ENCODE data around the gene NDUFB5.

NDUFB5 gene

DNA sequence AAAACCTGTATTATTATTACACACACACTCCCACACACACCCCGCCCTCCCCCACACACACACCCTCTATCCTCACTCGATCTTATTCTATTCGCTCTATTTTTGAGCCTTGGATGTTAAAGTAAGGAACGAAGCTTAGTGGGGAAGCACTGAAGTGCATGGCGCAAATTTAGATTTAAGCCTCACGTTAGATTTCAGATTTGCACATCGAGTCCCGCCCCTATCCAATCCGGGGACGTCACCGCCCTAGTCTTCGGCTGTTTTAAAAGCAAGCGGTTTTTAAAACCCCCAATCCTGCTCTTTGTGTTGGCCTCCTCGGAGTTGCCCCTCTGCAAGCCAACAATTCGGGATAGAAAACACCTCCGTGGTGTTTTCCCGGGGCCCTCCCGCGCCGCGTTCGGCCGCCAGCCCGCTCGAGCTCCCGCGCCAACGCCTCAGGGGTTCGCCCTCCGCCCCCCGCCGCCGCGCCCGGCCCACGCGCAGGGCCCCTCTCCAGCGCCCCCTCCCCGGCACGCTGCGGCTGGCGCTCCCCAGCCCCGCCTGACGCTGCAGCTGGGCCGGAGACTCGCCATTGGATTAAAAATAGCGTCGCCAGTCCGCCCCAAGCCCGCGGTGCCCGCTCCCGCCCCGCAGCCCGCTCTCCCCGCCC, 48.0 kb downstream of the NDUFB5 start, which contains the start of gene USP13:
USP13 (plus strand) TSS at position 594 of the 649 bp plus-strand sequence. CDS start 186 bp downstream, outside the sequence.
- TF ChIP-seq, protein P1, sequence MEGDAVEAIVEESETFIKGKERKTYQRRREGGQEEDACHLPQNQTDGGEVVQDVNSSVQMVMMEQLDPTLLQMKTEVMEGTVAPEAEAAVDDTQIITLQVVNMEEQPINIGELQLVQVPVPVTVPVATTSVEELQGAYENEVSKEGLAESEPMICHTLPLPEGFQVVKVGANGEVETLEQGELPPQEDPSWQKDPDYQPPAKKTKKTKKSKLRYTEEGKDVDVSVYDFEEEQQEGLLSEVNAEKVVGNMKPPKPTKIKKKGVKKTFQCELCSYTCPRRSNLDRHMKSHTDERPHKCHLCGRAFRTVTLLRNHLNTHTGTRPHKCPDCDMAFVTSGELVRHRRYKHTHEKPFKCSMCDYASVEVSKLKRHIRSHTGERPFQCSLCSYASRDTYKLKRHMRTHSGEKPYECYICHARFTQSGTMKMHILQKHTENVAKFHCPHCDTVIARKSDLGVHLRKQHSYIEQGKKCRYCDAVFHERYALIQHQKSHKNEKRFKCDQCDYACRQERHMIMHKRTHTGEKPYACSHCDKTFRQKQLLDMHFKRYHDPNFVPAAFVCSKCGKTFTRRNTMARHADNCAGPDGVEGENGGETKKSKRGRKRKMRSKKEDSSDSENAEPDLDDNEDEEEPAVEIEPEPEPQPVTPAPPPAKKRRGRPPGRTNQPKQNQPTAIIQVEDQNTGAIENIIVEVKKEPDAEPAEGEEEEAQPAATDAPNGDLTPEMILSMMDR (IDR thresholded peaks at IDR 0.05; ENCODE audit: insufficient read depth, low read depth, low read length, missing control alignments) = no peak
- peak within 1 kb of the TSS; percentile 84 for H3K4me3 ChIP-seq (ENCODE audit: low read depth, low read length)
- peak; percentile 81 for DNase-seq (ENCODE audit: low read depth)

DNA sequence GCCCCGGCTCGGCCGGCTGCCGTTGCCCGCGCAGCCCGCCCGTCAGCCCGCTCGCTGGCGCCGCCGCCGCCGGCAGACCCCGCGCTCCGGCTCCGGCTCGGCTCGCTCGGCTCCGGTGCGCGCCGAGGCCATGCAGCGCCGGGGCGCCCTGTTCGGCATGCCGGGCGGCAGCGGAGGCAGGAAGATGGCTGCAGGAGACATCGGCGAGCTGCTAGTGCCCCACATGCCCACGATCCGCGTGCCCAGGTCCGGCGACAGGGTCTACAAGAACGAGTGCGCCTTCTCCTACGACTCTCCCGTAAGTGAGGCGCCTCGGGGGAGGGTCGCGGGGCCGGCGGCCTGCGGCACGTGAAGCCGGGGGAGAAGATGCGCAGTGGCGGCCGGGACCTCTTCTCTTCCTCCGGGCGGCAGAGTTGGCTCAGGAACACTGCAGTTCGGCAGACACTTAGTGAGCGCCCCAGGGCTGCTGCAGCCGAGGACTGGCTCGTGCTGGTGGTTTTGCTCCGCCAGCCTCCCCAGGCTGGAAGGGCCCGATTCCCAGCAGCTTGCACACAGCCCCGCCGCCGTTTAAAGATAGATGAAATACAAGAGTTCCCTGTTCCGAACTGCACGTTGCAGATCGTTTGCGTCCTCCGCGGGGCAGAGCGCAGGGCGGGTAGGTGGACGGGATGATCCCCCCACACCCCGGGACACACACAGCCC, 48.7 kb downstream of the NDUFB5 start:
- H3K4me3 ChIP-seq (ENCODE audit: low read depth, low read length) = peak overlapping the region; percentile 84
- TF ChIP-seq, protein P1 (IDR thresholded peaks at IDR 0.05; ENCODE audit: insufficient read depth, low read depth, low read length, missing control alignments) = no peak
- peak; percentile 82 for DNase-seq (ENCODE audit: low read depth)

DNA sequence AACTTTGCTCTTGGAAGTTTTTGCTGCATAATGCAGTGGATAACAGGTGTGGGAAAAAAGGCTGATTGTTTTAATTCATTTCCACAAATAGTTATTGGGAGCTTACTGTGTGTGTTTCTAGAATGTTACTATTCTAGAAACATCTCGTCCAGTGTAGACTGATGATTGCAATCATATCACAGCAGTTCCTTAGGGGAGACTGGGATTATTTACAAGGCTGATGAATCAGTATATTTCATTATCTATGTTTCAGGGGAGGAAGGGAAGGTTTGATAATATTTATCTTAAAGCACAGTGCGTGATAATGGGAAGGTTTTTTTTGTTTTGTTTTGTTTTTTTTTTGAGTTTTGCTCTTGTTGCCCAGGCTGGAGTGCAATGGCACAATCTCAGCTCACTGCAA, 50.6 kb downstream of the NDUFB5 start:
- H3K4me3 ChIP-seq (ENCODE audit: low read depth, low read length) = no peak overlapping the region
- DNase-seq (ENCODE audit: low read depth) = no peak
- TF ChIP-seq, protein P1 (IDR thresholded peaks at IDR 0.05; ENCODE audit: insufficient read depth, low read depth, low read length, missing control alignments) = no peak

DNA sequence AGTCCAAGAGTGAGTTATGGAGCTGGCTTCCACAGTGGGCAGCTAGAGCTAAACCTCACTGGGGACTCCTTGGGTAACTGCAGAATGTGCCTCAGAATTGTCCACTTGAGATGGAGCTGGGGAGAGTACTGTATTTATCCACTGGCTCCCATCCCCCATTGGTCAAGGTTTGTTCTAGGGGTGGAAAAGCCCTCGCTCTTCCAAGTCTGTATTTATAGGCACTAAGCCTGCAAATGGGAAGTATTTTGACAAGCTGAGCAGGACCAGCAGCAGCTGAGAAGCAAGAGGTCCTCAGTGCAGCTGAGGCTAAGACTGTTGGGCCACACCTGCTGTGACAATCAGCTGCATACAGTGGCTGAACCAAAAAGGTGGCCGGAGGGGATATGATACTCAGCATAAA, 54.0 kb downstream of the NDUFB5 start:
- DNase-seq (ENCODE audit: low read depth) = no peak
- TF ChIP-seq, protein P1 (IDR thresholded peaks at IDR 0.05; ENCODE audit: insufficient read depth, low read depth, low read length, missing control alignments) = no peak
- no peak overlapping the region for H3K4me3 ChIP-seq (ENCODE audit: low read depth, low read length)

DNA sequence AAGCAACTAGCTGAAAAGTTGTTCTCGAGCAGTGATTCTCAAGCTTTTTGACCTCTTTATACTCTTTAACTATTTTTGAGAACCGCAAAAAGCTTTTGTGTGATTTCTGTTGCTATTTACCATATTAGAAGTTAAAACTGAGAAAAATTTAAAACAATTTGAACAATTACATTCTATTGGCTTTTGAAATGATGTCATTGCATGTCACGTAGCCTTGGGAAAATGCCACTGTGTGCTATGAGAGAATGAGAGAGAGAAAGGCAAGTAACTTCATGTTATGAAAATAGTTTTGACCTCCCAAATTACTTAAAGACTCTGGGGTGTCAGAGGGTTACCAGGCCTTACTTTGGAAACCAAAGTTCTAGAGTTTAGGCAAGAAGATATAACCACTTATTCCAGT, 56.3 kb downstream of the NDUFB5 start:
- no peak for DNase-seq (ENCODE audit: low read depth)

DNA sequence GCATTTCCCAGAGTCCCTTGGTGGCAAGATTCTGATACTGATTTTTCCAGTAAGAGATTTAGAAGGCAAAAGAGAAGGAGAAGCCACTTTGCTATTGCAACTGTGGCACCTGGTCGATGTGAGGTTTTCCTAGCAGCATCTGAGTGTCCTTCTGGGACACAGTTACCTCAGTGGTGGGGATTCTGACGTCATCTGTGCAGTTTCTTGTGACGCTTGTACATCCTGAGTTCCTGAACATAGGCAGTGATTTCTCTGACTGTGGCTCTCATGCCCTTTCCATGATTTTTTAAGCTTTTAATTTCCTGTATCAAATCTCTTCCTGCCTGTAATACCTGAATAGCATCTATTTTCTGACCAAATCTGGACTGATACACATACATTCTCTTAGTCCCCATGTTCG, 57.2 kb downstream of the NDUFB5 start:
- TF ChIP-seq, protein P1 (IDR thresholded peaks at IDR 0.05; ENCODE audit: insufficient read depth, low read depth, low read length, missing control alignments) = no peak
- DNase-seq (ENCODE audit: low read depth) = no peak
- H3K4me3 ChIP-seq (ENCODE audit: low read depth, low read length) = no peak overlapping the region

More for the DNA sequence above, 56.3 kb downstream of the NDUFB5 start:
- TF ChIP-seq, protein P1 (IDR thresholded peaks at IDR 0.05; ENCODE audit: insufficient read depth, low read depth, low read length, missing control alignments) = no peak
- H3K4me3 ChIP-seq (ENCODE audit: low read depth, low read length) = no peak overlapping the region

All from GM12865 (cell line).